Immature natural killer cell (primary cell): Measurements from ENCODE around the gene KIF3A. TPM values are rescaled to one million over a fixed set of nuclear protein-coding genes. Genes with fewer than 3 reads are reported as not detected.
A peak's percentile ranks its signal among the peaks of the same experiment; 100 is the strongest.

ENCODE experiments used
- DNase-seq, 3 donors: peaks; one replicate each; pipeline ENCODE4 v3.0.0; 2022; ENCODE audit warnings: mixed read lengths in 1 of 3
- H3K27ac Mint-ChIP-seq, 6 donors: one replicate each; pipeline ENCODE4 v1.8.0; 2020; ENCODE audit warnings: mixed read lengths in 6 of 6, mild to moderate bottlenecking in 5 of 6, inconsistent platforms in 4 of 6, moderate library complexity in 3 of 6
- H3K27me3 Mint-ChIP-seq, 3 donors: one replicate each; pipeline ENCODE4 v1.8.0; 2020 to 2021; ENCODE audit warnings: low read depth in 3 of 3, mild to moderate bottlenecking in 3 of 3, mixed read lengths in 3 of 3, moderate library complexity in 3 of 3, inconsistent platforms in 1 of 3
- H3K36me3 Mint-ChIP-seq, 3 donors: one replicate each; pipeline ENCODE4 v1.8.0; 2020; ENCODE audit warnings: mixed read lengths in 3 of 3, inconsistent platforms in 2 of 3, mild to moderate bottlenecking in 2 of 3
- H3K4me1 Mint-ChIP-seq, 2 donors: one replicate each; pipeline ENCODE4 v1.8.0; 2020; ENCODE audit warnings: inconsistent platforms in 2 of 2, mild to moderate bottlenecking in 2 of 2, mixed read lengths in 2 of 2, moderate library complexity in 1 of 2
- H3K4me3 Mint-ChIP-seq, 5 donors: one replicate each; pipeline ENCODE4 v1.8.0; 2020; ENCODE audit warnings: mild to moderate bottlenecking in 5 of 5, mixed read lengths in 5 of 5, inconsistent platforms in 3 of 5, moderate library complexity in 3 of 5
- H3K9me3 Mint-ChIP-seq, 6 donors: one replicate each; pipeline ENCODE4 v1.8.0; 2020; ENCODE audit warnings: mild to moderate bottlenecking in 6 of 6, mixed read lengths in 6 of 6, inconsistent platforms in 4 of 6, moderate library complexity in 3 of 6
- polyA plus RNA-seq, 3 donors: library from polyadenylated mRNA; unstranded; fragments of 300-500 nt; fragmentation: Illumina TruSeq; gene quantifications; one replicate each; pipeline ENCODE4 v1.2.3, GENCODE V29; 2021

KIF3A gene
- polyA plus RNA-seq, 3 donors from 2014 or later, result 7.4 to 13.5 (median 8.2) TPM

- Mint-ChIP-seq H3K27ac (no peak overlapping the region), H3K27me3 (peaks cover 18 to 21% (median 18%) of the 10 kb centered on the region in 3 donors), H3K4me3 (peak overlapping the region in 1 of 5 donors; percentile 35), H3K4me1 (peaks cover 5 to 10% of the 10 kb centered on the region in 2 donors), H3K36me3 (peaks cover 0 to 4% (median 0%) of the 10 kb centered on the region in 3 donors), H3K9me3 (no peaks in the 10 kb centered on the region)
- no peak for DNase-seq
These were observed 78.7 kb downstream of the KIF3A start for GRCh38 chr5:132658381-132659302.

- peaks cover 0 to 4% (median 0%) of the 10 kb centered on the region in 3 donors for H3K36me3 Mint-ChIP-seq
- H3K9me3 Mint-ChIP-seq, result no peaks in the 10 kb centered on the region
- peak within 1 kb of the TSS in 2 of 5 donors; percentile 12 to 35 for H3K4me3 Mint-ChIP-seq
- H3K27ac Mint-ChIP-seq, result no peak within 1 kb of the TSS
- no peak for DNase-seq
- H3K4me1 Mint-ChIP-seq, result peaks cover 4 to 8% of the 10 kb centered on the region in 2 donors
- H3K27me3 Mint-ChIP-seq, result peaks cover 20 to 21% (median 20%) of the 10 kb centered on the region in 3 donors
These were observed 79.5 kb downstream of the KIF3A start, which contains the start of gene IL13 for GRCh38 chr5:132657676-132658380. Gene IL13 (plus strand): TSS chr5:132658173. CDS start chr5:132658187, 14 bp downstream.

- DNase-seq, result no peak
- Mint-ChIP-seq H3K9me3 (no peaks in the 10 kb centered on the region), H3K4me3 (peak overlapping the region in 1 of 5 donors; percentile 12), H3K36me3 (peaks cover 0 to 4% (median 0%) of the 10 kb centered on the region in 3 donors), H3K4me1 (peaks cover 4 to 5% of the 10 kb centered on the region in 2 donors), H3K27ac (peak overlapping the region in 1 of 6 donors; percentile 85), H3K27me3 (peaks cover 20 to 21% (median 21%) of the 10 kb centered on the region in 3 donors)
These were observed 80.5 kb downstream of the KIF3A start for GRCh38 chr5:132656774-132657355.

GRCh38 chr5:132655821-132656773, 81.2 kb downstream of the KIF3A start:
- H3K27me3 Mint-ChIP-seq, result peaks cover 20 to 26% (median 21%) of the 10 kb centered on the region in 3 donors
- H3K4me3 Mint-ChIP-seq, result no peak overlapping the region
- peak in 2 of 3 donors; percentile 12 to 17 for DNase-seq
- no peak overlapping the region for H3K27ac Mint-ChIP-seq
- H3K36me3 Mint-ChIP-seq, result peaks cover 0 to 4% (median 0%) of the 10 kb centered on the region in 3 donors
- peaks cover 4 to 5% of the 10 kb centered on the region in 2 donors for H3K4me1 Mint-ChIP-seq
- peaks cover 0 to 3% (median 0%) of the 10 kb centered on the region in 6 donors for H3K9me3 Mint-ChIP-seq

GRCh38 chr5:132653716-132654115, 83.6 kb downstream of the KIF3A start:
- peaks cover 0 to 4% (median under 1%) of the 10 kb centered on the region in 3 donors for H3K36me3 Mint-ChIP-seq
- H3K27me3 Mint-ChIP-seq, result peaks cover 22 to 26% (median 22%) of the 10 kb centered on the region in 3 donors
- H3K4me1 Mint-ChIP-seq, result peaks cover 4 to 5% of the 10 kb centered on the region in 2 donors
- no peak for DNase-seq
- no peak overlapping the region for H3K27ac Mint-ChIP-seq
- peaks cover under 1 to 6% (median 2%) of the 10 kb centered on the region in 6 donors for H3K9me3 Mint-ChIP-seq
- no peak overlapping the region for H3K4me3 Mint-ChIP-seq

- Mint-ChIP-seq H3K27ac (no peak overlapping the region), H3K9me3 (peaks cover 3 to 16% (median 10%) of the 10 kb centered on the region in 6 donors), H3K4me3 (no peak overlapping the region), H3K36me3 (peaks cover 4 to 5% (median 5%) of the 10 kb centered on the region in 3 donors), H3K4me1 (peaks cover 4 to 5% of the 10 kb centered on the region in 2 donors), H3K27me3 (peaks cover 14 to 24% (median 16%) of the 10 kb centered on the region in 3 donors)
- DNase-seq, result no peak
These were observed 85.4 kb downstream of the KIF3A start for GRCh38 chr5:132651838-132652469.

GRCh38 chr5:132648355-132648754, 89.0 kb downstream of the KIF3A start:
- no peaks in the 10 kb centered on the region for H3K4me1 Mint-ChIP-seq
- H3K27ac Mint-ChIP-seq, result no peak overlapping the region
- H3K4me3 Mint-ChIP-seq, result no peak overlapping the region
- H3K36me3 Mint-ChIP-seq, result peaks cover 0 to 11% (median 5%) of the 10 kb centered on the region in 3 donors
- DNase-seq, result no peak
- H3K9me3 Mint-ChIP-seq, result peaks cover 3 to 16% (median 10%) of the 10 kb centered on the region in 6 donors
- peaks cover 2 to 10% (median 3%) of the 10 kb centered on the region in 3 donors for H3K27me3 Mint-ChIP-seq

- Mint-ChIP-seq H3K9me3 (peaks cover 3 to 16% (median 10%) of the 10 kb centered on the region in 6 donors), H3K36me3 (peaks cover 6 to 20% (median 13%) of the 10 kb centered on the region in 3 donors), H3K27ac (no peak overlapping the region), H3K4me3 (no peak overlapping the region), H3K27me3 (peaks cover 2 to 9% (median 3%) of the 10 kb centered on the region in 3 donors), H3K4me1 (no peaks in the 10 kb centered on the region)
- no peak for DNase-seq
These were observed 89.9 kb downstream of the KIF3A start for GRCh38 chr5:132647473-132647872.

GRCh38 chr5:132646583-132647266, 90.6 kb downstream of the KIF3A start:
- DNase-seq, result no peak
- peaks cover 6 to 24% (median 14%) of the 10 kb centered on the region in 3 donors for H3K36me3 Mint-ChIP-seq
- H3K4me3 Mint-ChIP-seq, result no peak overlapping the region
- H3K4me1 Mint-ChIP-seq, result no peaks in the 10 kb centered on the region
- H3K27me3 Mint-ChIP-seq, result peaks cover 3 to 7% (median 3%) of the 10 kb centered on the region in 3 donors
- H3K27ac Mint-ChIP-seq, result no peak overlapping the region
- H3K9me3 Mint-ChIP-seq, result peaks cover 3 to 16% (median 10%) of the 10 kb centered on the region in 6 donors

- peaks cover 0 to 15% (median 10%) of the 10 kb centered on the region in 6 donors for H3K9me3 Mint-ChIP-seq
- DNase-seq, result no peak
- H3K27me3 Mint-ChIP-seq, result peaks cover 2 to 4% (median 3%) of the 10 kb centered on the region in 3 donors
- no peaks in the 10 kb centered on the region for H3K4me1 Mint-ChIP-seq
- no peak overlapping the region for H3K4me3 Mint-ChIP-seq
- peaks cover 6 to 32% (median 23%) of the 10 kb centered on the region in 3 donors for H3K36me3 Mint-ChIP-seq
- no peak overlapping the region for H3K27ac Mint-ChIP-seq
These were observed 93.2 kb downstream of the KIF3A start for GRCh38 chr5:132644177-132644576.
